ENCODE measurements around the gene ADAM19.

DNA sequence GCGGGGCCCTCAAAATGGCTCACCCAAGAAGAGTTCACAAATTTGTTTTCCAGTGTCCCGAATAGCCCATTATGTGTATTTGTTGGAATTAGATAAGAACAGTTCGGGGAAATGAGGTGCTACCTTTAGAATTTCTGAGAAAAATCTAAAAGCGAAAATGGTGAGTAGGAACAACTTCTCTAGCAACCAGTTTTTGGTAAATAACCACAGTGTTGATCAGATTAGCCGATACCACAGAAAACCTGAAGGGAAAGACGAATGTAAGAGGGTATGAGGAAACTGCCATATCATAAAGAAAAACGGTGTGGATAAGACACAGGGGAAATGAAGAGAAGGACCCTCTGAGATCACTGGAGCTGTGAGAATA is 31.0 kb downstream of the ADAM19 start:
- TF ChIP-seq, protein P1, sequence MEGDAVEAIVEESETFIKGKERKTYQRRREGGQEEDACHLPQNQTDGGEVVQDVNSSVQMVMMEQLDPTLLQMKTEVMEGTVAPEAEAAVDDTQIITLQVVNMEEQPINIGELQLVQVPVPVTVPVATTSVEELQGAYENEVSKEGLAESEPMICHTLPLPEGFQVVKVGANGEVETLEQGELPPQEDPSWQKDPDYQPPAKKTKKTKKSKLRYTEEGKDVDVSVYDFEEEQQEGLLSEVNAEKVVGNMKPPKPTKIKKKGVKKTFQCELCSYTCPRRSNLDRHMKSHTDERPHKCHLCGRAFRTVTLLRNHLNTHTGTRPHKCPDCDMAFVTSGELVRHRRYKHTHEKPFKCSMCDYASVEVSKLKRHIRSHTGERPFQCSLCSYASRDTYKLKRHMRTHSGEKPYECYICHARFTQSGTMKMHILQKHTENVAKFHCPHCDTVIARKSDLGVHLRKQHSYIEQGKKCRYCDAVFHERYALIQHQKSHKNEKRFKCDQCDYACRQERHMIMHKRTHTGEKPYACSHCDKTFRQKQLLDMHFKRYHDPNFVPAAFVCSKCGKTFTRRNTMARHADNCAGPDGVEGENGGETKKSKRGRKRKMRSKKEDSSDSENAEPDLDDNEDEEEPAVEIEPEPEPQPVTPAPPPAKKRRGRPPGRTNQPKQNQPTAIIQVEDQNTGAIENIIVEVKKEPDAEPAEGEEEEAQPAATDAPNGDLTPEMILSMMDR (IDR thresholded peaks at IDR 0.05; ENCODE audit: poor library complexity, severe bottlenecking): no peak
- TF ChIP-seq EP300 (conservative IDR thresholded peaks at IDR 0.05; ENCODE audit: poor library complexity, severe bottlenecking) (no peak), EZH2 (IDR thresholded peaks at IDR 0.05; ENCODE audit: borderline replicate concordance, insufficient read depth, low read length, poor library complexity, severe bottlenecking) (no peak)
